GM12865 (cell line): ENCODE results near the gene FRS2.

ENCODE experiments used
- DNase-seq: peaks from one replicate; pipeline ENCODE4 v3.0.0; 2010; ENCODE audit warnings: low read depth
- H3K4me3 ChIP-seq: 2 replicates; pipeline ENCODE4 v1.5.1; 2011; ENCODE audit warnings: mild to moderate bottlenecking, low read depth, low read length, control low read depth
- CTCF ChIP-seq: IDR thresholded peaks from 2 replicates; pipeline ENCODE4 v1.5.1; 2011; ENCODE audit warnings: low read length, control low read depth, low read depth, inconsistent platforms; ENCODE audit not compliant: insufficient read depth; ENCODE audit errors: missing control alignments

The FRS2 gene

DNA sequence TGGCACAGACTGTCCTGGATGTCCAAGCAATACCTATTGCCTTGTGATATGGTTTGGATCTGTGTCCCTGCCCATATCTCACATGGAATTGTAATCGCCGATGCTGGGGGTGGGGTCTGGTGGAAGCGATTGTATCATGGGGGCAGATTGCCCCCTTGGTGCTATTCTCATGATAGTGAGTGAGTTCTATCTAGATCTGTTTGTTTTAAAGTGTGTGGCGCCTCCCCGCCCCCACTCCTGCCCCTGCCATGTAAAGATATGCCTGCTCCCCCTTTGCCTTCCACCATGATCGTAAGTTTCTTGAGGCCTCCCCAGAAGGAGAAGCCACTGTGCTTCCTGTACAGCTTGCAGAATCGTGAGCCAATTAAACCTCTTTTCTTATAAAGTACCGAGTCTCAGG lies 157.3 kb downstream of the FRS2 start:
- no peak for TF ChIP-seq CTCF
- no peak for DNase-seq
- no peak overlapping the region for H3K4me3 ChIP-seq
